ENCODE measurements around the gene ENPP6.

DNA sequence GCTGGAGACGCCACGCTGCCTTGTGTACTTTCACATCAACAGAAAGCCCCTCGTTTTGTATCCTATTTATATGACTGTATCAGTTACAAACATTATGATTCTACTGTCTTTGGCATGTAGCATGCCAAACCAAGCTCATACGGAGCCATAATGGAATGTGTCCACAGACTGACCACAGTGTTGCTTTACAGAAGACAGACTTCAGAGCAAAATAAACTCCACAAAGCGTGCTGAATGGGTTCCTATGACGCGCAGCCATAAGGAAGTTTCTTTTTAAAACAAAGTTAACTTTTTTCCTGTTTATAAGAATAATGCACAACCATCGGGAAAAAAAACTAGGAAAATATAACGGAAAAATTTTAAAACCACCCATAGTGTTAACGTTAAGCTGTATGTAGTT lies 176.5 kb downstream of the ENPP6 start:
- TF ChIP-seq, protein P1, sequence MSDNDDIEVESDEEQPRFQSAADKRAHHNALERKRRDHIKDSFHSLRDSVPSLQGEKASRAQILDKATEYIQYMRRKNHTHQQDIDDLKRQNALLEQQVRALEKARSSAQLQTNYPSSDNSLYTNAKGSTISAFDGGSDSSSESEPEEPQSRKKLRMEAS (IDR thresholded peaks at IDR 0.05), result no peak
- no peak for TF ChIP-seq EP300 (IDR thresholded peaks at IDR 0.05; ENCODE audit: borderline replicate concordance)
- no peak for TF ChIP-seq EGR1 (IDR thresholded peaks at IDR 0.05)
- no peak for TF ChIP-seq YY1 (IDR thresholded peaks at IDR 0.05; ENCODE audit: low read depth)
